K562 (cell line): ENCODE results near the gene CRTC3.
A peak's percentile ranks its signal among the peaks of the same experiment; 100 is the strongest.

ENCODE experiments used
- EHMT2 ChIP-seq: fragments of 450-650 bp; IDR thresholded peaks from 2 replicates; pipeline ENCODE4 v1.6.1; 2018; ENCODE audit warnings: antibody characterized with exemption
- FOXM1 ChIP-seq, 2 experiments: fragments of 450-650 bp in 1 of 2; sonication (generic) in 1 of 2; formaldehyde crosslinking in 1 of 2; IDR thresholded peaks; 2 replicates each; pipeline versions ENCODE4 v1.6.1 to v1.9.0; 2017 to 2022; ENCODE audit warnings: low read depth in 2 of 2, mild to moderate bottlenecking in 2 of 2, missing genetic modification reagents in 1 of 2, moderate library complexity in 1 of 2
- MYC ChIP-seq, 2 experiments: fragments of 250-450 bp in 1 of 2; sonication (Bioruptor Pico) in 1 of 2; IDR thresholded peaks; 2 replicates each; pipeline versions ENCODE4 v1.5.1 to v1.6.1; 2012 to 2021; ENCODE audit warnings: low read depth in 2 of 2, borderline replicate concordance in 1 of 2, improper control_type of control experiment in 1 of 2, low read length in 1 of 2, mild to moderate bottlenecking in 1 of 2, moderate library complexity in 1 of 2
- POLR2AphosphoS5 ChIP-seq: IDR thresholded peaks from 2 replicates; pipeline ENCODE4 v1.6.1; 2011; ENCODE audit warnings: mild to moderate bottlenecking, low read depth, low read length, moderate library complexity; ENCODE audit not compliant: control insufficient read depth, insufficient read depth
- RAD21 ChIP-seq, 2 experiments: fragments of 250-450 bp in 1 of 2; fragments of 450-650 bp in 1 of 2; sonication (Bioruptor Pico) in 1 of 2; formaldehyde crosslinking in 1 of 2; IDR thresholded peaks in 1 of 2; conservative IDR thresholded peaks in 1 of 2; 2 replicates each; pipeline versions ENCODE4 v1.4.0 to v1.8.0; 2020 to 2022; ENCODE audit warnings: mild to moderate bottlenecking in 2 of 2, moderate library complexity in 1 of 2
- RFX5 ChIP-seq: IDR thresholded peaks from 2 replicates; pipeline ENCODE4 v1.6.1; 2011; ENCODE audit warnings: low read depth, mild to moderate bottlenecking, improper control_type of control experiment, low read length
- ZBTB43 ChIP-seq: sonication (generic); formaldehyde crosslinking; IDR thresholded peaks from 2 replicates; pipeline ENCODE4 v1.8.0; 2023; ENCODE audit warnings: mild to moderate bottlenecking, missing genetic modification reagents
- TF ChIP-seq, protein P1 (sequence below): sonication (generic); formaldehyde crosslinking; IDR thresholded peaks from 2 replicates; pipeline ENCODE4 v1.9.0; 2022; ENCODE audit warnings: mild to moderate bottlenecking, missing genetic modification reagents
- TF ChIP-seq, protein P2 (sequence below): sonication (generic); formaldehyde crosslinking; IDR thresholded peaks from 2 replicates; pipeline ENCODE4 v1.5.0; 2020; ENCODE audit warnings: missing genetic modification reagents
- TF ChIP-seq, protein P3 (sequence below): sonication (generic); formaldehyde crosslinking; IDR thresholded peaks from 2 replicates; pipeline ENCODE4 v1.8.0; 2023; ENCODE audit warnings: mild to moderate bottlenecking, missing genetic modification reagents

DNA sequence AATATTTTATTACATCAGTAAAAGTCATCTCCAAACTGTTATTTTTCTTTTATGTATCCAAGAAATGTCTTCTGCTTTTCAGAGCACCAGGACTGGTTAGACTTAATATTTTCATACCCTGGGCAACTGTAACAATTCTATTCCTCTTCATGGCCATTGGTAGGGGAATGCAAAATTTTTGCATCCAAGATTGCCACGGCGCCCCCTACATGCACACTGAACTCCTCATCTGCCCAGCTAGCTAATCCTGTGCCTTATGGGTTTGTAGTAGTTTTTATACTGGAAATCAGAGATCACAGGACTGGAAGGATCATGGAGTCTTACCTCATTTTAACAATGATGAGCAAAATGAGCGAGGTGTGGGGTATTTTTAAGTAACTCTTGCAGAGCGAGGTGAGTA is 74.2 kb downstream of the CRTC3 start:
- TF ChIP-seq, protein P1, sequence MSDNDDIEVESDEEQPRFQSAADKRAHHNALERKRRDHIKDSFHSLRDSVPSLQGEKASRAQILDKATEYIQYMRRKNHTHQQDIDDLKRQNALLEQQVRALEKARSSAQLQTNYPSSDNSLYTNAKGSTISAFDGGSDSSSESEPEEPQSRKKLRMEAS (CRISPR knock-in tag): no peak
- TF ChIP-seq ZBTB43 (no peak), FOXM1 (IDR thresholded peaks at IDR 0.05; ENCODE audit: low read depth) (no peak), FOXM1 (CRISPR knock-in tag; IDR thresholded peaks at IDR 0.05; ENCODE audit: low read depth) (no peak), MYC (IDR thresholded peaks at IDR 0.05; ENCODE audit: low read depth, low read length) (no peak), MYC (CRISPR knock-in tag; IDR thresholded peaks at IDR 0.05; ENCODE audit: borderline replicate concordance, low read depth) (no peak), RAD21 (CRISPR knock-in tag; conservative IDR thresholded peaks at IDR 0.05 in 1 of 2, IDR thresholded peaks at IDR 0.05 in 1 of 2) (peak in 1 of 2 experiments; percentile 50; a peak in 2 of 4 replicates), POLR2AphosphoS5 (no peak), RFX5 (no peak), EHMT2 (no peak; the same call in 1 of the 2 replicates)
- TF ChIP-seq, protein P2, sequence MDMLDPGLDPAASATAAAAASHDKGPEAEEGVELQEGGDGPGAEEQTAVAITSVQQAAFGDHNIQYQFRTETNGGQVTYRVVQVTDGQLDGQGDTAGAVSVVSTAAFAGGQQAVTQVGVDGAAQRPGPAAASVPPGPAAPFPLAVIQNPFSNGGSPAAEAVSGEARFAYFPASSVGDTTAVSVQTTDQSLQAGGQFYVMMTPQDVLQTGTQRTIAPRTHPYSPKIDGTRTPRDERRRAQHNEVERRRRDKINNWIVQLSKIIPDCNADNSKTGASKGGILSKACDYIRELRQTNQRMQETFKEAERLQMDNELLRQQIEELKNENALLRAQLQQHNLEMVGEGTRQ (CRISPR knock-in tag): no peak
- TF ChIP-seq, protein P3, sequence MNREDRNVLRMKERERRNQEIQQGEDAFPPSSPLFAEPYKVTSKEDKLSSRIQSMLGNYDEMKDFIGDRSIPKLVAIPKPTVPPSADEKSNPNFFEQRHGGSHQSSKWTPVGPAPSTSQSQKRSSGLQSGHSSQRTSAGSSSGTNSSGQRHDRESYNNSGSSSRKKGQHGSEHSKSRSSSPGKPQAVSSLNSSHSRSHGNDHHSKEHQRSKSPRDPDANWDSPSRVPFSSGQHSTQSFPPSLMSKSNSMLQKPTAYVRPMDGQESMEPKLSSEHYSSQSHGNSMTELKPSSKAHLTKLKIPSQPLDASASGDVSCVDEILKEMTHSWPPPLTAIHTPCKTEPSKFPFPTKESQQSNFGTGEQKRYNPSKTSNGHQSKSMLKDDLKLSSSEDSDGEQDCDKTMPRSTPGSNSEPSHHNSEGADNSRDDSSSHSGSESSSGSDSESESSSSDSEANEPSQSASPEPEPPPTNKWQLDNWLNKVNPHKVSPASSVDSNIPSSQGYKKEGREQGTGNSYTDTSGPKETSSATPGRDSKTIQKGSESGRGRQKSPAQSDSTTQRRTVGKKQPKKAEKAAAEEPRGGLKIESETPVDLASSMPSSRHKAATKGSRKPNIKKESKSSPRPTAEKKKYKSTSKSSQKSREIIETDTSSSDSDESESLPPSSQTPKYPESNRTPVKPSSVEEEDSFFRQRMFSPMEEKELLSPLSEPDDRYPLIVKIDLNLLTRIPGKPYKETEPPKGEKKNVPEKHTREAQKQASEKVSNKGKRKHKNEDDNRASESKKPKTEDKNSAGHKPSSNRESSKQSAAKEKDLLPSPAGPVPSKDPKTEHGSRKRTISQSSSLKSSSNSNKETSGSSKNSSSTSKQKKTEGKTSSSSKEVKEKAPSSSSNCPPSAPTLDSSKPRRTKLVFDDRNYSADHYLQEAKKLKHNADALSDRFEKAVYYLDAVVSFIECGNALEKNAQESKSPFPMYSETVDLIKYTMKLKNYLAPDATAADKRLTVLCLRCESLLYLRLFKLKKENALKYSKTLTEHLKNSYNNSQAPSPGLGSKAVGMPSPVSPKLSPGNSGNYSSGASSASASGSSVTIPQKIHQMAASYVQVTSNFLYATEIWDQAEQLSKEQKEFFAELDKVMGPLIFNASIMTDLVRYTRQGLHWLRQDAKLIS (CRISPR knock-in tag): no peak
